Left kidney (tissue), 2 donors: Measurements from ENCODE around the gene LYSMD4. TPM values are rescaled to one million over a fixed set of nuclear protein-coding genes. Genes with fewer than 3 reads are reported as not detected.
A peak's percentile ranks its signal among the peaks of the same experiment; 100 is the strongest.

Experiments used
- DNase-seq: peaks from one replicate; pipeline ENCODE4 v3.0.0-alpha.2; 2013
- polyA plus RNA-seq: library from polyadenylated mRNA; unstranded; fragments of 120-200 nt; gene quantifications from one replicate; pipeline ENCODE4 v1.2.1, GENCODE V29; 2013; ENCODE audit not compliant: insufficient read length

LYSMD4 gene
- polyA plus RNA-seq, 1 donor = 15.6 TPM

GRCh38 chr15:99707473-99708270 lies 25.6 kb downstream of the LYSMD4 start:
- DNase-seq = no peak

GRCh38 chr15:99706557-99707303 lies 26.5 kb downstream of the LYSMD4 start:
- no peak for DNase-seq

- DNase-seq = peak; percentile 90
Observed at GRCh38 chr15:99704444-99704838, 28.8 kb downstream of the LYSMD4 start.

- DNase-seq = peak; percentile 71
Observed at GRCh38 chr15:99703603-99704443, 29.4 kb downstream of the LYSMD4 start.

GRCh38 chr15:99702895-99703602 lies 30.2 kb downstream of the LYSMD4 start:
- no peak for DNase-seq

GRCh38 chr15:99696096-99696495 lies 37.1 kb downstream of the LYSMD4 start:
- no peak for DNase-seq

- no peak for DNase-seq
Observed at GRCh38 chr15:99692825-99693224, 40.4 kb downstream of the LYSMD4 start.

GRCh38 chr15:99686290-99686689 lies 46.9 kb downstream of the LYSMD4 start:
- DNase-seq = no peak

GRCh38 chr15:99683000-99683670 lies 50.1 kb downstream of the LYSMD4 start:
- DNase-seq = no peak

GRCh38 chr15:99682455-99682854 lies 50.8 kb downstream of the LYSMD4 start:
- no peak for DNase-seq

- no peak for DNase-seq
Observed at GRCh38 chr15:99681990-99682389, 51.2 kb downstream of the LYSMD4 start.

- DNase-seq = no peak
Observed at GRCh38 chr15:99680276-99680675, 53.0 kb downstream of the LYSMD4 start.

- no peak for DNase-seq
Observed at GRCh38 chr15:99677540-99678134, 55.6 kb downstream of the LYSMD4 start.

Other genes with a start within 250 kb of the LYSMD4 start
- 59.3 TPM for gene MEF2A, start 167.5 kb downstream of the LYSMD4 start, polyA plus RNA-seq